SH-SY5Y (cell line): ENCODE results near the gene C19orf81.

Source experiments
- GATA2 ChIP-seq: IDR thresholded peaks from 2 replicates; pipeline ENCODE4 v1.6.1; 2011; ENCODE audit warnings: mild to moderate bottlenecking, low read depth, low read length
- GATA3 ChIP-seq: IDR thresholded peaks from 2 replicates; pipeline ENCODE4 v1.6.1; 2011; ENCODE audit warnings: low read depth, mild to moderate bottlenecking, low read length, moderate library complexity

DNA sequence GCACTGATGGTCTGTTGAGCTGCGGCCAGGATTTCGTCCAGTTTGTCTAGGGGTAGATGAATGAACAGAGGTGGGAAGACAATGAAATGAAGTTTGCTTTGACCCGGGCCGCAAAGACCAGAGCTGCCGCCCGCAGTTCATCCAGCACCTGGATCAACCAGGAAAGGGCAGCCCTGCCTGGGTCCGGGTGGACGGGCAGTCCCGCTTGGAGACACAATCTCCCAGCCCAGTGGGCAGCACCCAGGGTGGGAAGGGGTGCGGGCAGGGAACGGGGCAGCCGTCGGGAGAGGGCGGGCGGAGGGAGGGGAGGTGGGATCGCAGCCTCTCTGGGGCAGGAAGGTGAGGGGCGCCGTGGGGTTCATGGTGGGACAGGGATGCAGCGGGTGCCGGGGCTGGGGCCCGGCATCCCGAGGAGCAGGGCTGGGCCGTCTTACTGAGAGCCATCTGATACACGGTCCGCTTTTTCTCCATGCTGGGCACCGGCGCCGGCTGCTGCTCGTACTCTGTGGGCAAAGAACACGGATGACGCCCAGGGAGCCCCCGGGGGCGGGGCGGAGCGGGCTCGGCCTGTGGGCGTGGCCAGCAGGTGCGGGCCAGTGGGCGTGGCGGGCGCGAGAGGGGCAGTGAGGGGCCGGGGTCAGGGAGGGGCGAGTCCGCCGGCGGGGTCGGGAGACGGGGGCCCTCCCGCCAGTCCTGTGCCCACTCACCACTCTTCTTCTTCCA lies 37.2 kb downstream of the C19orf81 start:
- no peak for TF ChIP-seq GATA3
- TF ChIP-seq GATA2: no peak
